ENCODE results near the gene OBSCN.

Gene OBSCN

GRCh38 chr1:228364068-228364705, 156.3 kb downstream of the OBSCN start:
- no peak for DNase-seq

- DNase-seq = no peak
Observed at GRCh38 chr1:228364706-228365213, 156.9 kb downstream of the OBSCN start.

DNA sequence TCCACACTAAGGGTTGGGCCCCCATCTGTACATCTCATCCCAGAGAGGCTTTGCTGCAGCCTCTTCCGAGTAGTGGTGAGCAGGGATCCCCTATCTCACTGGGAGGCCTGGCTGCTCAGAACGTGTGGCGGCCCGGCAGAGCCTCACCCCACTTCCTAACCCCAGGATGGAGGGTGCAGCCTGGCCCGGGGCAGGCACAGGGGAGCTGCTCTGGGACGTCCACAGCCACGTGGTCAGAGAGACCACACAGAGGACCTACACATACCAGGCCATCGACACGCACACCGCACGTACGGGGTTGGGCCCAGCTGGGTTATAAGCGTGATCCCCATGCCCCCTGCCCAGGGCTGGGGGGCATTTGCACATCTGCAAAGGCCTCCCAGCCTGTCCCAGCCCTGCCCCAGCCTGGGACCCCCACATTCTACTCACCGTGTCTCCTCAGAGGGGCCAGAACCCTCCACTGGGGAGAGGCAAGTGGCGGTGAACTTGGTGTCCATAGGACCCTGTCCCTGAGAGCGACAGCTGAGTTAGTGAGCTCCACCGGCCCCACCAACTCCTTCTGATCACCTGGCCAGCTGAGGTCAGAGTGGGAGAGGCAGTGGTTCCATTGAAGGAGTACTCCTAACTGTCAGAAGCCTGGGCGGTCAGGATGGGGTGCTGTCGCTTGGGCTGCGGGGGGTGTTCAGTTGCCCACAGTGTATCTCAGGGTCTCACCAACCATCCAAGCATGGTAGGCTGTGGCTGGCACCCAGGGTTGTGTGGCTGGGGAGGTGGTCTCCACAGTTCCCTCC, 157.6 kb downstream of the OBSCN start:
- no peak for DNase-seq

DNA sequence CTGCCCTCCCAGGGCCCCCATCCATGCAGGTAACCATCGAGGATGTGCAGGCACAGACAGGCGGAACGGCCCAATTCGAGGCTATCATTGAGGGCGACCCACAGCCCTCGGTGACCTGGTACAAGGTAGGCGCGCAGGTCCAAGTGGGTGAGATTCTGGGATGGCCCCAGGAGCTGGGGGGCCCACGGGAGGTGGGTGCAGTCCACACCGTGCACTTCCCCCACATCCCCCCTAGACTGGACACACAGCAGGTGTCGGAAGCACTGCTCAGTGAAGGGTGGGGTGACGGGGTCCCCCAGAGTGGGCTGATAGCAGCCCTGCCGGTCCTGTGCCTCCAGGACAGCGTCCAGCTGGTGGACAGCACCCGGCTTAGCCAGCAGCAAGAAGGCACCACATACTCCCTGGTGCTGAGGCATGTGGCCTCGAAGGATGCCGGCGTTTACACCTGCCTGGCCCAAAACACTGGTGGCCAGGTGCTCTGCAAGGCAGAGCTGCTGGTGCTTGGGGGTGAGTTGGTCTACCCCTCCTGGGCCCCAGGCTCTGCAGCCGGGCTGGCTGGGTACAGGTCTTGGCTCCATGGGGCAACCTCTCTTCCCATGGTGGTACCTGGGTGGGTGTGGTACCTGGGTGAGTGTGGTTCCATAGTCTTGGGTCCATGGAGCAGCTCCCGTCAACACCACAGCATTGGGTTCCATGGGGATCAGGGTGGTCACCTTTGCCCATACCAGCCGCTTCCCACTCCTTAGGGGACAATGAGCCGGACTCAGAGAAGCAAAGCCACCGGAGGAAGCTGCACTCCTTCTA, 158.4 kb downstream of the OBSCN start:
- DNase-seq = no peak

DNA sequence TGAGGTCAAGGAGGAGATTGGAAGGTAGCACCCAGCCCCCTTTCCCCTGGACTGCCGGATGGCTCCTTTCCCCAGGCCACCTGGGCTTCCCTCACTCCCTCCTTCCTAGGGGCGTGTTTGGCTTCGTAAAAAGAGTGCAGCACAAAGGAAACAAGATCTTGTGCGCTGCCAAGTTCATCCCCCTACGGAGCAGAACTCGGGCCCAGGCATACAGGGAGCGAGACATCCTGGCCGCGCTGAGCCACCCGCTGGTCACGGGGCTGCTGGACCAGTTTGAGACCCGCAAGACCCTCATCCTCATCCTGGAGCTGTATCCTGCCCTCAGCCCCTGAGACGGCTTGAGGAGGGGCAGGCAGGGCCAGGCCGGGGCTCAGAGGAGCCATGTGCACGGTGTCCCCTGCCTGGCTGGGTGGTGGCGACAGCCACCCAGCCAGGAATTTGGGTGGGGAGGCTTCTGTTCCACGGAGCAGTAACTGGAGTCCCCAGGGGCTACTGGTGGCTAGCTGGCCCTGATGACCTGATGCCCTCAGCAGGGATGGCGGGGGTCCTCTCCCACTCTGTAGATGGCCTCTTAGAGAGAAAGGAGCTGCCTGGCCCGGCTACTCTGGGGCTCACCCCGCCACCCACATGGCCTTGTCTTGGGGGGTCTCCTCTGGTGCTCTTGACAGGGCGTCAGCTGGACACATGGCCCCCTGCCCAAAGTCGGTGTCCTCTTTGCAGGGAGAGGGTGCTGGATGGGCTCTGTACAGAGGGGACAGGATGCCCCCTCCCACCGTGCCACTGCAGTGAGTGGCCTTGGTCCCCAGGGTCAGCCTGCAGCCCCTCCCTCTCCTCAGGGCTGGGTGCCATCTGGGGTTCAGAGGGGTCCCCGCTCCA, 159.3 kb downstream of the OBSCN start:
- no peak for DNase-seq

DNA sequence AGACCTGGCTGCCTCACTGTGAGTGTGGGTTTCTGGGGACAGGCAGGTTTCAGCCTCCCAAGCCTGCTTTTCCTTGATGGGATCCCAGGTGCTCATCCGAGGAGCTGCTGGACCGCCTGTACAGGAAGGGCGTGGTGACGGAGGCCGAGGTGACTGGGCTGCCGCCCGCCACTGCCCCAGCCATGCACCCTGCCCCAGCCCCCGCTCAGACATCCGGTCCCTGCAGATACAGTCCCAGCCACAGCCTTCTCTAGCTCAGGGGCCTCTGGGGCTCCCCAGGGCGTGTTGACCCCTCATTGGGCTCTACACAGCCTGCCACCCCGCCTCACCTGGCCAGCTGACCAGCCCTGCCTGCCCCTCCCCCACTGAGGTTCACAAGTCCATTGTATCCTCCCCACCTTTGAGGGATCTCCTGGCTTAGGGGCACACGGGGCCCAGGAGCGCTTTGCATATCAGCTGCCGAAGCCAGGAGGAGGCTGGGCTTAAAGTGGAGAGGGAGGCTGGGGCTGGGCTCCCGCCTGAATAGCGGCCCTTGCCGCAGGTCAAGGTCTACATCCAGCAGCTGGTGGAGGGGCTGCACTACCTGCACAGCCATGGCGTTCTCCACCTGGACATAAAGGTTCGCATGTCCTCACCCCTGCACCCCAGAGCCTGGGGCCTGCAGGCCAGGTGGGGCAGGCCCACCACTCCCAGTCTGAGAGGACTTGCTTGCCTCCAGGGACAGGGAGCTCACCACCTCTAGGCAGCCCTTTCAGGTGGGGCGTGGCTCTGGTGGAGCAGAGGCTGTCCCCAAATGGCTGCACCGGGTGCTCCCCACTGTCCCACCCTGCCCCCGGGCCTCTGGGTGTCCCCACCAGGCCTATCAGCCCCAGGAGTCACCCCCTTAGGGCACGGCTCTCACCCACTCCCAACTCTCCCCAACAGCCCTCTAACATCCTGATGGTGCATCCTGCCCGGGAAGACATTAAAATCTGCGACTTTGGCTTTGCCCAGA, 160.3 kb downstream of the OBSCN start:
- no peak for DNase-seq

DNA sequence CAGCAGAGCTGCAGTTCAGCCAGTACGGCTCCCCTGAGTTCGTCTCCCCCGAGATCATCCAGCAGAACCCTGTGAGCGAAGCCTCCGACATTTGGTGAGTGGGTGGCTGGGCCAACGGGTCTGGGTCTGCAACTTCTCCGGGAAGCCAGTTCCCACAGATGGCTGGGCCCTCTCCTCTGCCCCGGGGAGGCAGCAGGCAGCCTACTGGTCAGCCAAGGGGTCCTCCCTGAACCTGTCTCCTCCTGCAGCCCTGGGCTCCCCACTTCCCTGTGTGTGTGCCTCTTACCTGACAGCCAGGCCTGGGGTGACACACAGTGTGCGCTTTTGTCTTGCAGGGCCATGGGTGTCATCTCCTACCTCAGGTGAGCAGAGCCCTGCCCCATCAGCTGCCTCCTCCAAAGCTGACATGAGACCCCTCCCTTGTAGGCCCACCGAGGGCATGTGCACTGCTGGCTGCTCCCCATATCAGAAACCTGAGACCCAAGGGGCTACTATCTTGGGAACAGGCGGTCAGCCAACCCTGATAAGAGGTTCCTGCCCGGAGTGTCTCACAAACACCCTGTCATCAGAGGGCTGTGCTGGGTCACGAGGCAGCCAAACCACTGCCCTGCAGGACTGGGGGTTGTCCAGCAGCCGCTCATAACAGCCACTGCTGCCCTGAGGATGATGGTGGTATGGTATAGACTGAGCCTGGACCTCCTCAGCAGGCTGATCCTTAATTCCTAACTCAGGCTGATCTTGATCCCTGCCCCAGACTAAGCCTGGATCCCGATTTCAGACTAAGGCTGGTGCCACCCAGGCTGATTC, 161.2 kb downstream of the OBSCN start:
- no peak for DNase-seq

DNA sequence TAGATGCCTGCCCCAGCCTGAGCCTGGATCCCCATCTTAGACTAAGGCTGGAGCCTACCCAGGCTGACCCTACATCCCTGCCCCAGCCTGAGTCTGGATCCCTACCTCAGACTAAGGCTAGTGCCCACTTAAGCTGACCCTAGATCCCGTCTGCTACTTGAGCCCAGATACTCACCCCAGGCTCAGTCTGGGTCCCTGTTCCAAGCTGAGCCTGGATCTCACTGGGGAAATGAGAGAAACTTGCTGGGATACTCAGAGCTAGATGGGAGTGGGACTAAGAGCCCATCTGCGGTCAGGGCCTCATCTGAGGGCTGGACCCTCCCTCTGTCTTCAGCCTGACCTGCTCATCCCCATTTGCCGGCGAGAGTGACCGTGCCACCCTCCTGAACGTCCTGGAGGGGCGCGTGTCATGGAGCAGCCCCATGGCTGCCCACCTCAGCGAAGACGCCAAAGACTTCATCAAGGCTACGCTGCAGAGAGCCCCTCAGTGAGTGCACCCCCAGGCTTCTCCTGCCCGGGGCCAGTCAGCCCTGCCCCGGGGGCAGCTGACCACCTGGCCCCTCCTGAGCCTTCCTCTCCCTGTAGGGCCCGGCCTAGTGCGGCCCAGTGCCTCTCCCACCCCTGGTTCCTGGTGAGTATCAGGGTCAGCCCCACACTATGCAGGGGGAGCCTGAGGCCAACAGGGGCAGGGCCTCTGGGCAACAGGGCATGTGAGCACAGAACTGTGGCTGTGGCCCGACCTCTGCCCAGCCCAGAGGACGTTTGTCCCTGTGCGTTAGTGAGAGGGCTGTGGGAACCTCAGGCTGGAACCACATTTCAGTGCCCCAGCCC, 162.0 kb downstream of the OBSCN start:
- DNase-seq = no peak

- no peak for DNase-seq
Observed at GRCh38 chr1:228370439-228370940, 162.6 kb downstream of the OBSCN start.

DNA sequence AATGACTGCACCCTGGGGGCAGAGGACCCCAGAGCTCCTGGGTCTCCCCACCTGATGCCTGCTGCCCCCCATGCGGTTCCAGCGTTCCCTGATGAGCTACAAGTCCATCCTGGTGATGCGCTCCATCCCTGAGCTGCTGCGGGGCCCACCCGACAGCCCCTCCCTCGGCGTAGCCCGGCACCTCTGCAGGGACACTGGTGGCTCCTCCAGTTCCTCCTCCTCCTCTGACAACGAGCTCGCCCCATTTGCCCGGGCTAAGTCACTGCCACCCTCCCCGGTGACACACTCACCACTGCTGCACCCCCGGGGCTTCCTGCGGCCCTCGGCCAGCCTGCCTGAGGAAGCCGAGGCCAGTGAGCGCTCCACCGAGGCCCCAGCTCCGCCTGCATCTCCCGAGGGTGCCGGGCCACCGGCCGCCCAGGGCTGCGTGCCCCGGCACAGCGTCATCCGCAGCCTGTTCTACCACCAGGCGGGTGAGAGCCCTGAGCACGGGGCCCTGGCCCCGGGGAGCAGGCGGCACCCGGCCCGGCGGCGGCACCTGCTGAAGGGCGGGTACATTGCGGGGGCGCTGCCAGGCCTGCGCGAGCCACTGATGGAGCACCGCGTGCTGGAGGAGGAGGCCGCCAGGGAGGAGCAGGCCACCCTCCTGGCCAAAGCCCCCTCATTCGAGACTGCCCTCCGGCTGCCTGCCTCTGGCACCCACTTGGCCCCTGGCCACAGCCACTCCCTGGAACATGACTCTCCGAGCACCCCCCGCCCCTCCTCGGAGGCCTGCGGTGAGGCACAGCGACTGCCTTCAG, 163.3 kb downstream of the OBSCN start:
- DNase-seq = no peak

DNA sequence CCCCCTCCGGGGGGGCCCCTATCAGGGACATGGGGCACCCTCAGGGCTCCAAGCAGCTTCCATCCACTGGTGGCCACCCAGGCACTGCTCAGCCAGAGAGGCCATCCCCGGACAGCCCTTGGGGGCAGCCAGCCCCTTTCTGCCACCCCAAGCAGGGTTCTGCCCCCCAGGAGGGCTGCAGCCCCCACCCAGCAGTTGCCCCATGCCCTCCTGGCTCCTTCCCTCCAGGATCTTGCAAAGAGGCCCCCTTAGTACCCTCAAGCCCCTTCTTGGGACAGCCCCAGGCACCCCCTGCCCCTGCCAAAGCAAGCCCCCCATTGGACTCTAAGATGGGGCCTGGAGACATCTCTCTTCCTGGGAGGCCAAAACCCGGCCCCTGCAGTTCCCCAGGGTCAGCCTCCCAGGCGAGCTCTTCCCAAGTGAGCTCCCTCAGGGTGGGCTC, 163.9 kb downstream of the OBSCN start:
- DNase-seq = no peak

DNA sequence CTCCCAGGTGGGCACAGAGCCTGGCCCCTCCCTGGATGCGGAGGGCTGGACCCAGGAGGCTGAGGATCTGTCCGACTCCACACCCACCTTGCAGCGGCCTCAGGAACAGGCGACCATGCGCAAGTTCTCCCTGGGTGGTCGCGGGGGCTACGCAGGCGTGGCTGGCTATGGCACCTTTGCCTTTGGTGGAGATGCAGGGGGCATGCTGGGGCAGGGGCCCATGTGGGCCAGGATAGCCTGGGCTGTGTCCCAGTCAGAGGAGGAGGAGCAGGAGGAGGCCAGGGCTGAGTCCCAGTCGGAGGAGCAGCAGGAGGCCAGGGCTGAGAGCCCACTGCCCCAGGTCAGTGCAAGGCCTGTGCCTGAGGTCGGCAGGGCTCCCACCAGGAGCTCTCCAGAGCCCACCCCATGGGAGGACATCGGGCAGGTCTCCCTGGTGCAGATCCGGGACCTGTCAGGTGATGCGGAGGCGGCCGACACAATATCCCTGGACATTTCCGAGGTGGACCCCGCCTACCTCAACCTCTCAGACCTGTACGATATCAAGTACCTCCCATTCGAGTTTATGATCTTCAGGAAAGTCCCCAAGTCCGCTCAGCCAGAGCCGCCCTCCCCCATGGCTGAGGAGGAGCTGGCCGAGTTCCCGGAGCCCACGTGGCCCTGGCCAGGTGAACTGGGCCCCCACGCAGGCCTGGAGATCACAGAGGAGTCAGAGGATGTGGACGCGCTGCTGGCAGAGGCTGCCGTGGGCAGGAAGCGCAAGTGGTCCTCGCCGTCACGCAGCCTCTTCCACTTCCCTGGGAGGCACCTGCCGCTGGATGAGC, 164.5 kb downstream of the OBSCN start:
- DNase-seq = no peak

DNA sequence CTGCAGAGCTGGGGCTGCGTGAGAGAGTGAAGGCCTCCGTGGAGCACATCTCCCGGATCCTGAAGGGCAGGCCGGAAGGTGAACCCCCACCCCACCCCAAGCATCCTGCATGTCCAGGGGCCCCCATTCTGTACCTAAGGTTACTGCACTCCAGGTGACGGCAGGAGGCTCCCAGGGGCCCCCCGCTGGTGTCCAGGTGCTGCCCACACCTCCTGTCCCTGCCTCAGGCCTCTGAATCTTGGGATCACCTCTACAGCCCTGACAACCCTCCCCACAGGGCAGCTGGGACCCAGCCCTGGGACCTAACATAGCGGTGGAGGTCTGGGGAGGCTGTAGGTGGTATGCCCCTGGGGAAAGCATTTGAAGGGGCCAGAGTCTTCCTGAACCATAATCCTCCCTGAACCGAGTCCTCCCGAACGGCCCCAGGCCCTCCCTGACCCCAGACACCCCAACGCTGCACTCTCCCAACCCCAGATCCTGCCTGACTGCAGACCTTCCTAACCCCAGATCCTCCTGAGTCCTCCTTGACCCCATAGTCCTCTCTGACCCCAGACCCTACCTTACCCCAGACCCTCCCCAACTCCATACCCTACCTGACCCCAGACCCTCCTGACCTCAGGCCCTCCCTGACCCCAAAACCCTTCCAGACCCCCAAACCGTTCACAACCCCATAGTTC, 165.3 kb downstream of the OBSCN start:
- no peak for DNase-seq

GRCh38 chr1:228373681-228374571, 166.1 kb downstream of the OBSCN start:
- DNase-seq = no peak

Data from amygdala (tissue), 56 donors.